Measurements from ENCODE around the gene OR2A1.
"Not testable (repeated sequence)": the region's sequence is repeated elsewhere in the genome, so short reads cannot be mapped to it uniquely, and the experiment has no call there.

DNA sequence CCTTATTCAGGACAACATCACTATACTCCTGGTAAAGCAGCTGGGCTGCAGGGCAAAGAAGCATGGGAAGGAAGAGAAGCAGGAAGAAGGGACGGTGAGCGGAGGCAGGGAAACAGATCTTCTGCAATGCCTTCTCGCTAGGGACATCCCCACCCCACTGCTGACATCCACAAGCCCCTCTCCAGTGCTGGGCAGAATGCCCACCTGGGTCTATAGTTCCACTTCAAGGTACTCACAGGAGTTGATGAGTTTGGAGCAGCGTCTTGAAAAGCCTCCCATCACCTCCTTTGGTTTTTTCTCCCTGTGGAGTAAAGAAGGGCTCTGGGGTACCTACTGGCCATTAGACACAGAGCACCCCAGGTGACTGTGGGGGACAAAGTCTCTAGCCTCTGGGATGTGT, 29.7 kb upstream of the OR2A1 start:
- not testable (repeated sequence) for TF ChIP-seq POLR2A (IDR thresholded peaks at IDR 0.05)
- TF ChIP-seq, protein P1, sequence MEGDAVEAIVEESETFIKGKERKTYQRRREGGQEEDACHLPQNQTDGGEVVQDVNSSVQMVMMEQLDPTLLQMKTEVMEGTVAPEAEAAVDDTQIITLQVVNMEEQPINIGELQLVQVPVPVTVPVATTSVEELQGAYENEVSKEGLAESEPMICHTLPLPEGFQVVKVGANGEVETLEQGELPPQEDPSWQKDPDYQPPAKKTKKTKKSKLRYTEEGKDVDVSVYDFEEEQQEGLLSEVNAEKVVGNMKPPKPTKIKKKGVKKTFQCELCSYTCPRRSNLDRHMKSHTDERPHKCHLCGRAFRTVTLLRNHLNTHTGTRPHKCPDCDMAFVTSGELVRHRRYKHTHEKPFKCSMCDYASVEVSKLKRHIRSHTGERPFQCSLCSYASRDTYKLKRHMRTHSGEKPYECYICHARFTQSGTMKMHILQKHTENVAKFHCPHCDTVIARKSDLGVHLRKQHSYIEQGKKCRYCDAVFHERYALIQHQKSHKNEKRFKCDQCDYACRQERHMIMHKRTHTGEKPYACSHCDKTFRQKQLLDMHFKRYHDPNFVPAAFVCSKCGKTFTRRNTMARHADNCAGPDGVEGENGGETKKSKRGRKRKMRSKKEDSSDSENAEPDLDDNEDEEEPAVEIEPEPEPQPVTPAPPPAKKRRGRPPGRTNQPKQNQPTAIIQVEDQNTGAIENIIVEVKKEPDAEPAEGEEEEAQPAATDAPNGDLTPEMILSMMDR (IDR thresholded peaks at IDR 0.05), result not testable (repeated sequence)

Measured in right lobe of liver (tissue), 4 donors.